ENCODE measurements around the gene HEBP1.

Gene HEBP1

DNA sequence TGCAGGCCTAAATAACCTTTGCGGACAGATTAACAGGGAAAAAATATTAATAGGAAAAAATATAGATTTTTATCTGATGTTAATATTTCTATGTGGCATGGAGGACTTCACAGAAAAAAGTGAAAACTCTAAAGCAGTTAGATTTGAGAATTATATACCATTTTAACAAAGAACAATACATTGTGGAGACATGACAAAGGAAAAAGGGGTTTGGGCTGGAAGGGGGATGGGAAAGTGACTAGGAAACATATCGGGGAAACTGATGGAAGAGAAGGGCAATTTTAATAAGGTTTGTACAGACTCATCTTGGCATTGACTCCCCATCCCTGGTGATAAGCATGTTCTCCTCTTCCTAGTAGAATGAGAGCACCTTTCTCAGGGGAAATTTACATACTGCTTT is 27.0 kb downstream of the HEBP1 start:
- Histone ChIP-seq H4K20me1 (ENCODE audit: insufficient read depth) (no peaks in the 10 kb centered on the region), H3K4me3 (IDR thresholded peaks at IDR 0.05; ENCODE audit: insufficient read depth, low read depth, low read length) (no peak overlapping the region), H2AFZ (ENCODE audit: low read depth) (no peak overlapping the region), H3K79me2 (ENCODE audit: insufficient read depth, low read depth) (no peaks in the 10 kb centered on the region), H3K9ac (no peak overlapping the region), H3K4me2 (no peak overlapping the region), H3K4me1 (ENCODE audit: low read depth, poor library complexity, severe bottlenecking) (no peaks in the 10 kb centered on the region), H3K36me3 (ENCODE audit: insufficient read depth) (no peaks in the 10 kb centered on the region), H3K27me3 (ENCODE audit: insufficient read depth, low read depth) (no peaks in the 10 kb centered on the region), H3K27ac (no peak overlapping the region)
- no peak for TF ChIP-seq CTCF (conservative IDR thresholded peaks at IDR 0.05; ENCODE audit: low read depth, low read length)

- no peak for TF ChIP-seq CTCF (conservative IDR thresholded peaks at IDR 0.05; ENCODE audit: low read depth, low read length)
- no peaks in the 10 kb centered on the region for H3K27me3 ChIP-seq (ENCODE audit: insufficient read depth, low read depth)
- no peak overlapping the region for H2AFZ ChIP-seq (ENCODE audit: low read depth)
- H3K4me2 ChIP-seq: no peak overlapping the region
- no peak overlapping the region for H3K9ac ChIP-seq
- H3K4me3 ChIP-seq (IDR thresholded peaks at IDR 0.05; ENCODE audit: insufficient read depth, low read depth, low read length): no peak overlapping the region
- H3K36me3 ChIP-seq (ENCODE audit: insufficient read depth): no peaks in the 10 kb centered on the region
- no peaks in the 10 kb centered on the region for H4K20me1 ChIP-seq (ENCODE audit: insufficient read depth)
- H3K27ac ChIP-seq: no peak overlapping the region
- H3K79me2 ChIP-seq (ENCODE audit: insufficient read depth, low read depth): no peaks in the 10 kb centered on the region
- H3K4me1 ChIP-seq (ENCODE audit: low read depth, poor library complexity, severe bottlenecking): no peaks in the 10 kb centered on the region
These were observed 34.2 kb downstream of the HEBP1 start for GRCh38 chr12:12965836-12966235.

DNA sequence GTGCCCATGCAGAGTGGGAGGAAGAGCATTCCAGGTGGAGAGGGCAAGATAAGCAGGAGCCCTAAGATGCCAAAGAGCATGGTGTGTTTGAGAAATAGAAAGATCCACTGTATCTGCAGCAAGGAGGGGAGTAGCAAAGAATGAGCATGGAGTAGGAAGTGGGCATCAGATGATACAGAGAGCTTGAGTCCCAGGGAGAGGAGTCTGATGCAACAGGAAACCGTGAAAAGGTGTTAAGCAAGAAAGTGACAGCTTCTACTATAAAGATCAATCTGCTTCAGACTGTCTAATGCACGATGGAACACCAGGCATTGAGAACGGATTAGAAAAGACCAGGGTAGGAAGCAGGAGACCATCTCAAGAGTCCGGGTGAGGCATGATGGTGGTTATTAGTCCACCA is 35.8 kb downstream of the HEBP1 start:
- Histone ChIP-seq H3K4me3 (IDR thresholded peaks at IDR 0.05; ENCODE audit: insufficient read depth, low read depth, low read length) (no peak overlapping the region), H3K27me3 (ENCODE audit: insufficient read depth, low read depth) (no peaks in the 10 kb centered on the region), H3K4me2 (no peak overlapping the region), H3K36me3 (ENCODE audit: insufficient read depth) (no peaks in the 10 kb centered on the region), H3K4me1 (ENCODE audit: low read depth, poor library complexity, severe bottlenecking) (no peaks in the 10 kb centered on the region), H3K79me2 (ENCODE audit: insufficient read depth, low read depth) (no peaks in the 10 kb centered on the region), H2AFZ (ENCODE audit: low read depth) (no peak overlapping the region), H3K27ac (no peak overlapping the region), H3K9ac (no peak overlapping the region), H4K20me1 (ENCODE audit: insufficient read depth) (no peaks in the 10 kb centered on the region)
- TF ChIP-seq CTCF (conservative IDR thresholded peaks at IDR 0.05; ENCODE audit: low read depth, low read length): no peak

- Histone ChIP-seq H3K27ac (no peak overlapping the region), H3K4me2 (no peak overlapping the region), H2AFZ (ENCODE audit: low read depth) (no peak overlapping the region), H3K27me3 (ENCODE audit: insufficient read depth, low read depth) (no peaks in the 10 kb centered on the region), H3K9ac (no peak overlapping the region), H3K36me3 (ENCODE audit: insufficient read depth) (no peaks in the 10 kb centered on the region), H3K4me3 (IDR thresholded peaks at IDR 0.05; ENCODE audit: insufficient read depth, low read depth, low read length) (no peak overlapping the region), H3K4me1 (ENCODE audit: low read depth, poor library complexity, severe bottlenecking) (no peaks in the 10 kb centered on the region), H3K79me2 (ENCODE audit: insufficient read depth, low read depth) (no peaks in the 10 kb centered on the region), H4K20me1 (ENCODE audit: insufficient read depth) (no peaks in the 10 kb centered on the region)
- no peak for TF ChIP-seq CTCF (conservative IDR thresholded peaks at IDR 0.05; ENCODE audit: low read depth, low read length)
These were observed 39.3 kb downstream of the HEBP1 start for GRCh38 chr12:12960639-12961209.
